Measurements from ENCODE around the gene OARD1.

The OARD1 gene

GRCh38 chr6:41040940-41041536 is 31.1 kb downstream of the OARD1 start:
- no peaks in the 10 kb centered on the region for H3K36me3 ChIP-seq (ENCODE audit: control insufficient read depth, insufficient read depth, low read length)
- no peak overlapping the region for H3K4me3 ChIP-seq (replicated peaks; ENCODE audit: low read depth, low read length)
- DNase-seq (ENCODE audit: extremely low read depth, insufficient read length) = no peak
- no peaks in the 10 kb centered on the region for H3K27me3 ChIP-seq (replicated peaks; ENCODE audit: control insufficient read depth, insufficient read depth, low read length)
- TF ChIP-seq CTCF (IDR thresholded peaks at IDR 0.05; ENCODE audit: insufficient read depth, low read length, poor library complexity, severe bottlenecking) = no peak

- DNase-seq (ENCODE audit: extremely low read depth, insufficient read length) = no peak
- Histone ChIP-seq H3K36me3 (ENCODE audit: control insufficient read depth, insufficient read depth, low read length) (no peaks in the 10 kb centered on the region), H3K4me3 (replicated peaks; ENCODE audit: low read depth, low read length) (no peak overlapping the region), H3K27me3 (replicated peaks; ENCODE audit: control insufficient read depth, insufficient read depth, low read length) (no peaks in the 10 kb centered on the region)
- TF ChIP-seq CTCF (IDR thresholded peaks at IDR 0.05; ENCODE audit: insufficient read depth, low read length, poor library complexity, severe bottlenecking) = no peak
Measured at GRCh38 chr6:41040101-41040939, 31.8 kb downstream of the OARD1 start.

- Histone ChIP-seq H3K4me3 (replicated peaks; ENCODE audit: low read depth, low read length) (no peak within 1 kb of the TSS), H3K27me3 (replicated peaks; ENCODE audit: control insufficient read depth, insufficient read depth, low read length) (no peaks in the 10 kb centered on the region), H3K36me3 (ENCODE audit: control insufficient read depth, insufficient read depth, low read length) (no peaks in the 10 kb centered on the region)
- no peak for DNase-seq (ENCODE audit: extremely low read depth, insufficient read length)
- TF ChIP-seq CTCF (IDR thresholded peaks at IDR 0.05; ENCODE audit: insufficient read depth, low read length, poor library complexity, severe bottlenecking) = peak; percentile 85
Measured at GRCh38 chr6:41039060-41039998, 32.8 kb downstream of the OARD1 start, which contains the start of gene UNC5CL. TSS of gene UNC5CL (minus strand) at chr6:41039221. CDS start at chr6:41035074, 4,147 bp downstream.

- H3K36me3 ChIP-seq (ENCODE audit: control insufficient read depth, insufficient read depth, low read length) = no peaks in the 10 kb centered on the region
- TF ChIP-seq CTCF (IDR thresholded peaks at IDR 0.05; ENCODE audit: insufficient read depth, low read length, poor library complexity, severe bottlenecking) = no peak
- DNase-seq (ENCODE audit: extremely low read depth, insufficient read length) = no peak
- H3K27me3 ChIP-seq (replicated peaks; ENCODE audit: control insufficient read depth, insufficient read depth, low read length) = no peaks in the 10 kb centered on the region
- no peak overlapping the region for H3K4me3 ChIP-seq (replicated peaks; ENCODE audit: low read depth, low read length)
Measured at GRCh38 chr6:41038205-41038604, 34.0 kb downstream of the OARD1 start.

- no peaks in the 10 kb centered on the region for H3K36me3 ChIP-seq (ENCODE audit: control insufficient read depth, insufficient read depth, low read length)
- no peak for DNase-seq (ENCODE audit: extremely low read depth, insufficient read length)
- no peak for TF ChIP-seq CTCF (IDR thresholded peaks at IDR 0.05; ENCODE audit: insufficient read depth, low read length, poor library complexity, severe bottlenecking)
Measured at GRCh38 chr6:41037107-41037900, 34.9 kb downstream of the OARD1 start.

More at GRCh38 chr6:41037107-41037900, 34.9 kb downstream of the OARD1 start:
- Histone ChIP-seq H3K27me3 (replicated peaks; ENCODE audit: control insufficient read depth, insufficient read depth, low read length) (no peaks in the 10 kb centered on the region), H3K4me3 (replicated peaks; ENCODE audit: low read depth, low read length) (no peak overlapping the region)
